PC-3 (cell line): ENCODE measurements around the gene EXOC4. TPM values are rescaled to one million over a fixed set of nuclear protein-coding genes. Genes with fewer than 3 reads are reported as not detected.

Experiments used
- ATAC-seq: fragments of 200-7000 bp; cut with Tn5 transposase; 2 replicates; pipeline ENCODE4 v1.9.1; 2020; ENCODE audit warnings: mild to moderate bottlenecking, moderate library complexity
- BruUV-seq: library from RNA; stranded (reverse); fragments of 400-500 nt; replicated peaks from 2 replicates; lab custom pipeline; 2021; lab: Mats Ljungman, UMichigan
- CTCF ChIA-PET: fragments of 300-600 bp; sonication (Branson Sonifier 250); formaldehyde crosslinking; loops from one replicate; lab custom pipeline; 2022; ENCODE audit warnings: antibody characterized with exemption; lab: Charles Lee
- POLR2A ChIA-PET: fragments of 300-600 bp; sonication (Branson Sonifier 250); formaldehyde crosslinking; loops from one replicate; lab custom pipeline; 2022; ENCODE audit warnings: antibody characterized with exemption; ENCODE audit not compliant: unreplicated experiment; lab: Charles Lee
- DNase-seq: peaks from one replicate; pipeline ENCODE4 v3.0.0-alpha.2; 2015
- H2AFZ ChIP-seq: fragments of 300-600 bp; sonication (generic); 2 replicates; pipeline ENCODE4 v1.6.0; 2016; ENCODE audit warnings: antibody characterized with exemption, low read length
- H3F3A ChIP-seq: fragments of 300-600 bp; sonication (generic); one replicate; pipeline ENCODE4 v1.6.0; 2017; ENCODE audit warnings: antibody characterized with exemption, low read length, control low read depth, mild to moderate bottlenecking; ENCODE audit not compliant: unreplicated experiment
- H3K27ac ChIP-seq: fragments of 300-600 bp; sonication (generic); 2 replicates; pipeline ENCODE4 v1.5.1; 2016; ENCODE audit warnings: mild to moderate bottlenecking, low read length
- H3K27me3 ChIP-seq: fragments of 300-600 bp; sonication (generic); 2 replicates; pipeline ENCODE4 v1.6.1; 2016; ENCODE audit warnings: low read length, mixed read lengths
- H3K36me3 ChIP-seq: fragments of 300-600 bp; sonication (generic); 2 replicates; pipeline ENCODE4 v1.6.1; 2016; ENCODE audit warnings: low read depth, mixed run types, low read length, mixed read lengths
- H3K4me1 ChIP-seq: fragments of 300-600 bp; sonication (generic); 2 replicates; pipeline ENCODE4 v1.5.1; 2016; ENCODE audit warnings: low read length; ENCODE audit not compliant: insufficient read depth
- H3K4me2 ChIP-seq: fragments of 300-600 bp; sonication (generic); 2 replicates; pipeline ENCODE4 v1.6.0; 2016; ENCODE audit warnings: low read length
- H3K4me3 ChIP-seq: fragments of 300-600 bp; sonication (generic); 2 replicates; pipeline ENCODE4 v1.5.1; 2016; ENCODE audit warnings: mild to moderate bottlenecking, low read length, mixed read lengths
- H3K79me2 ChIP-seq: fragments of 300-600 bp; sonication (generic); 2 replicates; pipeline ENCODE4 v1.6.1; 2017; ENCODE audit warnings: low read length, mixed read lengths
- H3K9ac ChIP-seq: fragments of 300-600 bp; sonication (generic); 2 replicates; pipeline ENCODE4 v1.6.0; 2016; ENCODE audit warnings: mild to moderate bottlenecking, low read length
- H3K9me2 ChIP-seq: fragments of 300-600 bp; sonication (generic); replicated peaks from 2 replicates; pipeline ENCODE4 v1.6.1; 2016; ENCODE audit warnings: mixed run types, low read length, mixed read lengths
- H3K9me3 ChIP-seq: fragments of 300-600 bp; sonication (generic); 2 replicates; pipeline ENCODE4 v1.6.1; 2016; ENCODE audit warnings: low read length, mixed read lengths
- H4K20me1 ChIP-seq: fragments of 300-600 bp; sonication (generic); 2 replicates; pipeline ENCODE4 v1.6.1; 2016; ENCODE audit warnings: low read length, mixed read lengths
- CTCF ChIP-seq: fragments of 300-600 bp; sonication (generic); conservative IDR thresholded peaks from 2 replicates; pipeline ENCODE4 v1.5.1; 2017; ENCODE audit warnings: antibody characterized with exemption, low read depth, mild to moderate bottlenecking, low read length
- EZH2 ChIP-seq: fragments of 300-600 bp; sonication (generic); IDR thresholded peaks from one replicate; pipeline ENCODE4 v1.6.1; 2017; ENCODE audit warnings: antibody characterized with exemption, mild to moderate bottlenecking, low read length; ENCODE audit not compliant: unreplicated experiment
- EZH2phosphoT487 ChIP-seq: fragments of 300-600 bp; sonication (generic); IDR thresholded peaks from 2 replicates; pipeline ENCODE4 v1.6.1; 2018; ENCODE audit warnings: mild to moderate bottlenecking, antibody characterized with exemption, low read length, borderline replicate concordance
- intact Hi-C: fragments of 100-400 bp; cut with micrococcal nuclease; formaldehyde crosslinking; loops from 2 replicates; pipeline ENCODE4 v1.9.0; 2023
- total RNA-seq: library from RNA; depleted of rRNA; stranded (reverse); fragments of >200 nt; gene quantifications from 2 replicates; pipeline ENCODE4 v1.2.3, GENCODE V29; 2014

The EXOC4 gene
- total RNA-seq, 1 experiment from 2014 or later: 43.5 TPM

- intact Hi-C loops: no loop called here
- no peaks in the 10 kb centered on the region for H3K79me2 ChIP-seq
- CTCF ChIA-PET: no interaction called here
Measured at GRCh38 chr7:133401225-133401624, 148.3 kb downstream of the EXOC4 start.

GRCh38 chr7:133408212-133408611 lies 155.3 kb downstream of the EXOC4 start:
- Histone ChIP-seq H3K79me2 (no peaks in the 10 kb centered on the region), H3K36me3 (no peaks in the 10 kb centered on the region), H3K27me3 (no peaks in the 10 kb centered on the region), H3K4me2 (no peak overlapping the region), H3K9me3 (no peaks in the 10 kb centered on the region), H4K20me1 (peaks cover 4% of the 10 kb centered on the region; the same call in 1 of the 2 replicates), H3K9ac (no peak overlapping the region), H3F3A (no peaks in the 10 kb centered on the region), H3K4me3 (no peak overlapping the region), H3K4me1 (no peaks in the 10 kb centered on the region), H2AFZ (no peak overlapping the region), H3K27ac (no peak overlapping the region), H3K9me2 (no peaks in the 10 kb centered on the region)
- BruUV-seq: no TSS peak
- CTCF ChIA-PET: no interaction called here
- intact Hi-C loops: no loop called here
- ATAC-seq: no peak
- DNase-seq: no peak
- POLR2A ChIA-PET: no interaction called here
- TF ChIP-seq CTCF (no peak), EZH2 (no peak), EZH2phosphoT487 (no peak)

More at GRCh38 chr7:133401225-133401624, 148.3 kb downstream of the EXOC4 start:
- no peak overlapping the region for H3K4me2 ChIP-seq
- no peak overlapping the region for H3K27ac ChIP-seq
- no peak overlapping the region for H3K4me3 ChIP-seq
- no peaks in the 10 kb centered on the region for H3K27me3 ChIP-seq
- no peaks in the 10 kb centered on the region for H3K36me3 ChIP-seq
- no peaks in the 10 kb centered on the region for H3F3A ChIP-seq
- DNase-seq: no peak
- POLR2A ChIA-PET: no interaction called here
- no peaks in the 10 kb centered on the region for H4K20me1 ChIP-seq
- no peak overlapping the region for H3K9ac ChIP-seq
- no peak for ATAC-seq
- H2AFZ ChIP-seq: no peak overlapping the region
- no peaks in the 10 kb centered on the region for H3K9me2 ChIP-seq
- no peak for TF ChIP-seq EZH2phosphoT487
- TF ChIP-seq CTCF: no peak
- TF ChIP-seq EZH2: no peak
- BruUV-seq: no TSS peak
- H3K9me3 ChIP-seq: no peaks in the 10 kb centered on the region
- H3K4me1 ChIP-seq: no peaks in the 10 kb centered on the region

DNA sequence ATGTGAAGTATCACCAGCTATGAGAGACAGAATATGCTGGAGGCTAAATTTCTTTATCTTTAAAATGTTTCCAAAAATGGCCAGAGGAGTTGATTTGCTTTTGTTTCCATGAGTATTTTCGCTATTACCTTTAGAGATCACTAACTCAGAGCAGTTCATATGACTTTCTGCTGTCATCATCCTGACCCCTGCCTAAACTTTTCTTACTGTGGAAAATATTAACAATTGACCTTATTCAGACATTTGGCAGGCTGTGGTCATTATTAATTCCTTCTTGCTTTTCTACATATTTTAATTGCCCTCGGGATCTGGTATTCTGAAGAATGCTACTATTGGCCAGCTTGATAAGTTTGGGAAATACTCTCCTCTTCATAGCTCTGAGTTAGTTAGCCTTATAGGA lies 156.5 kb downstream of the EXOC4 start:
- no peak overlapping the region for H2AFZ ChIP-seq
- H3K79me2 ChIP-seq: no peaks in the 10 kb centered on the region
- ChIA-PET POLR2A (interaction anchor here (0.7 kb wide), 1 partner anchor 12 kb away, joined by 5 read pairs; no protein-coding TSS in a partner anchor), CTCF (no interaction called here)
- ATAC-seq: no peak
- H3K27ac ChIP-seq: no peak overlapping the region
- no peak overlapping the region for H3K4me2 ChIP-seq
- no peak for DNase-seq
- no peaks in the 10 kb centered on the region for H3K9me2 ChIP-seq
- H3K4me3 ChIP-seq: no peak overlapping the region
- peaks cover 4% of the 10 kb centered on the region; the same call in 1 of the 2 replicates for H4K20me1 ChIP-seq
- no TSS peak for BruUV-seq
- H3K4me1 ChIP-seq: no peaks in the 10 kb centered on the region
- H3K36me3 ChIP-seq: no peaks in the 10 kb centered on the region
- TF ChIP-seq EZH2: no peak
- no peak for TF ChIP-seq CTCF
- no peak for TF ChIP-seq EZH2phosphoT487
- H3K9ac ChIP-seq: no peak overlapping the region
- no peaks in the 10 kb centered on the region for H3K9me3 ChIP-seq
- intact Hi-C loops: no loop called here
- no peaks in the 10 kb centered on the region for H3K27me3 ChIP-seq
- no peaks in the 10 kb centered on the region for H3F3A ChIP-seq
